NAMALWA (cell line): ENCODE results near the gene AGL.
A peak's percentile ranks its signal among the peaks of the same experiment; 100 is the strongest.
"Not testable (repeated sequence)": the region's sequence is repeated elsewhere in the genome, so short reads cannot be mapped to it uniquely, and the experiment has no call there.

Experiments used
- DNase-seq: peaks from one replicate; pipeline ENCODE4 v3.0.0-alpha.2; 2015; ENCODE audit warnings: low spot score

AGL gene

DNA sequence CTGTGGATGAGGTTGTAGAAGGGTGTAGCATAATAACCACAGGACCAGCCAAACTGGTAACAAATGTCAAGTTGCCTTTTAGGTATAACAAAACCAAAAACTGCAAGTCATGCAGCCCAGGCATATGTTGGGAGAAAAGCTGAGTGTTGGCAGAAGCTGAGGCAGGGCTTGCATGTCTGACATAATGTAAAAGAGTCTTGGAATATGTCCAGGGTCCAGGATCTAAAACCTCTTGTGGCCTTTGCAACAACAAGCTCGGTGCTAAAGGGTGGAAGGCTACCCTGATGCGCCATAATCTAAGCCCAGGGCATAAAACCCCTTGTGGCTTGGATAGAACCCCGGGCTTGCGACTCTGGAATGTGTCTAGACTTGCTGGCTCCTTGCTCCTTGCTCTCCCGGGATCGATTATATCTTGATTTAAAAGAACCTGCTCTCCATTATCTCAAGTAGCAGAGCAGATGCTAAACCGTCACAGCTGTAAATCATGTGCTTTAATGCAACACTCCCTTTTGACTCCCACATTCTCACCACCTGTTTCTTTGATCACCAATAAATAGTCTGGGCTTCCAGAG lies 93.1 kb downstream of the AGL start:
- DNase-seq = no peak

- no peak for DNase-seq
Measured at GRCh38 chr1:99944192-99944591, 94.0 kb downstream of the AGL start.

DNA sequence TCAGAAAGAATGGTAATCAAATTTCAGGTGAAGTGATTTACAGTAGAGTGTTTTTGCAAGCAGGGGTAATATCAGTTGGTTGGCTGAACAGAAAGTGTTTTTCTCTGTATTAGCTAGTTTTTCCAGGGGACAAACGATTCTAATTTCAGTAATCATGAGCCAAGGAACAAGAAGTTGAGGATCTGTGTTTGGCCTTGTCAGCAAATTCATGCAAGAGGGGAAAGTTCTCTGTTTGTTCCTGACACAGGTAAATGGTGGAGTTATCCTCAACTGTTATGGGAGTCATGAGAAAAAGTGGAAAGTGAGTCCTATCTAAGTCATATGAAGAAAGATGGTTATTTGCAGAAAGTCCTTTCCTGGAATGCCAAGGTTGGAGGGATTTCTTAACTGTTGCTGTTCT lies 95.0 kb downstream of the AGL start:
- DNase-seq = no peak

- no peak for DNase-seq
Measured at GRCh38 chr1:99950486-99950885, 100.3 kb downstream of the AGL start.

- DNase-seq = no peak
Measured at GRCh38 chr1:99952522-99952921, 102.4 kb downstream of the AGL start.

DNA sequence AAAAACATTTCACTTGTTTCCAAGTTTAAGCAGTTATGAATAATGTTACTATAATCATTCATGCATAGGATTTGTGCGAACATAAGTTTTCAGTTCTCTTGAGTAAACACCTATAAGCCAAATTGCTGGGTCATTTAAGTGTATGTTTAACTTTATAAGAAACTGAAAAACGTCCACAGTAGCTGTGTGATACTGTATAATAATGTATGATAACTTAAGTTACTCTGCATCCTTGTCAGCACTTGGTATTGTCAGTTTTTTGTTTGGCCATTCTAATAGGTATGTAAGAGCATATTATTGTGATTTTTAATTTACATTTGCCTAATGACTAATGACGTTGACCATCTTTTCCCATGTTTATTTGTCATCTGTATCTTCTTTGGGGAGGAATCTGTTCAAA lies 105.2 kb downstream of the AGL start:
- DNase-seq = no peak

DNA sequence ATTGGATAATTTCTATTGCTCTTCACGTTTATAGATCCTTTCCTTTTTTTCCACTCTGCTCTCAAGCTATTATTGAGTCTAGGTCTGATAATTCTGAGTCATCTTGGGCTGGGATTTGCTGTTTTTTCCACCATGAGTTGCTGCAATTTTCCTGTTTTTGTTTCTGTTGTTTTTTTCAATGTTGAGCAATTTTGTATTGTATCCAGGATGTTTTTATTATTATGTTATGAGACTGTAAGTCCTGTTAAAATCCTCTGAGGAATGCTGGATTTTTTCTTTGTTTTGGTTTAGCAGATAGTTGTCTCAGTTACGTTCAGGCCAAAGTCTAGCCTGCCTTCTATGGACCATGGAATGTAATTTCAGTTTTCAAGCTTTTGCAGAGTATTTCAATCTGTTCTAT lies 106.6 kb downstream of the AGL start:
- no peak for DNase-seq

- DNase-seq = no peak
Measured at GRCh38 chr1:99957818-99958217, 107.7 kb downstream of the AGL start.

DNA sequence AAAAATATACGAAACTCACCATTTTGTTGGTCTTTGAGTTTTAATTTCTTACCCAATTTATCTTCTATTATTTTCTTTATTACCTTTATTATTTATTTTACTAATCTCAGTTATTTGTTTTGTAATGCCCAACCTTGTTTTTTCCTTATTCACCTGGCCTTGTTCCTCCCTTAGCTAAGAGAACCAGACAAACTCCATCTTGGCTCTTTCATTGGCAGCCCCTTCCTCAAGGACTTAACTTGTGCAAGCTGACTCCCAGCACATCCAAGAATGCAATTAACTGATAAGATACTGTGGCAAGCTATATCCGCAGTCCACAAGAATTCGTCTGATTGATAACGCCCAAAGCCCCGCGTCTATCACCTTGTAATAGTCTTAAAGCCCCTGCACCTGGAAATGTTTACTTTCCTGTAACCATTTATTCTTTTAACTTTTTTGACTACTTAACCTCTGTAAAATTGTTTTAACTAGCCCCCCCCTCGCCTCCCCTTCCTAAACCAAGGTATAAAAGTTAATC lies 109.1 kb downstream of the AGL start:
- DNase-seq = not testable (repeated sequence)

DNA sequence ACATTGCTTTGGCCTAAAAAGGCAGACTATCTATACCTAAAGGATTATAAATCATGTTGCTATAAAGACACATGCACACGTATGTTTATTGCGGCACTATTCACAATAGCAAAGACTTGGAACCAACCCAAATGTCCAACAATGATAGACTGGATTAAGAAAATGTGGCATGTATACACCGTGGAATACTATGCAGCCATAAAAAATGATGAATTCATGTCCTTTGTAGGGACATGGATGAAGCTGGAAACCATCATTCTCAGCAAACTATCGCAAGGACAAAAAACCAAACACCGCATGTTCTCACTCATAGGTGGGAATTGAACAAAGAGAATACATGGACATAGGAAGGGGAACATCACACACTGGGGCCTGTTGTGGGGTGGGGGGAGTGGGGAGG lies 110.1 kb downstream of the AGL start:
- DNase-seq = not testable (repeated sequence)

DNA sequence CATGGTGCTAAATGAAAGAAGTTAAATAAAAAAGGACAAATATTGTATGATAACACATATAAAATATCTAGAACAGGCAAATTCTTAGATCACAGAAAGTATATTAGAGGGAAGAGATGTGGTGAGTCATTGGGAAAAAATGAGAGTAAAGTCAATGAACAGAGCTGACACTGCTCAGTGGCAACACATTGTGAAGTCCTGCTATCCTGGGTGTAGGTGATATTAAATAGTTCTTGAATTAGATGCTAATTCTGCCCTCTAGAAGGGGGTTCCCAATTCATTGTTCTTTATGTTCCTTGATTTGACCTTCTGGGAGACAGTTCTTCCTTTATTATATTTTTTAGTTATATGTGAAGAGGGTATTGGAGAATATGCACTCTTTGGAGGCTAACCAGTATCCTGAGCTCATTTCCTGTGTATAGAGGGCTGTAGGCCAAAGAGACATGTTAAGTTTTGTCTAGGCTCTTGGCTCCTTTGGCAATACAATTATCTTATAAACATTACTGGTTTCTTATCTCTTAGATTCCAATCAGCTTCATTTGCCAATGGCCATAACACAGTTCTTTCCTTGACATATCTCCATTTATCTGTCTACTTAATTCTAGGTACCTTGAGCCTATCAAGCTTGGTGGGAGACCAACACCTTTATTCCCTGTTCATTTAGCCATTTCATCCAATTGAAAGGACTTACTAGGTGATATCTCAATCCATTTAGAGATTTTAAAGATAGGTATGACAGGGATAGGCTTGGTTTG lies 113.1 kb downstream of the AGL start:
- no peak for DNase-seq

- DNase-seq = no peak
Measured at GRCh38 chr1:99964806-99965205, 114.6 kb downstream of the AGL start.

GRCh38 chr1:99965646-99966375 lies 115.7 kb downstream of the AGL start:
- DNase-seq = no peak

DNA sequence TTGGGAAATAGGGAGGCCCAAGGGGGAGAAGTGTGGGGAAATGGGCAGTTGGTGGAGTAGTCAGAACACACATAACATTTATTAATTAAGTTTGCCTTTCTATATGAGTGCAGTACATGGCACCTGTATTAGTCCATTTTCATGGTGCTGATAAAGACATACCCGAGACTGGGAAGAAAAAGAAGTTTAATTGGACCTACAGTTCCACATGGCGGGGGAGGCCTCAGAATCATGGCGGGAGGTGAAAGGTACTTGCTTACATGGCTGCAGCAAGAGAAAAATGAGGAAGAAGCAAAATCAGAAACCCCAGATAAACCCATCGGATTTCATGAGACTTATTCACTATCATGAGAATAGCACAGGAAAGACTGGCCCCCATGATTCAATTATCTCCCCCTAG lies 118.1 kb downstream of the AGL start:
- DNase-seq = no peak

GRCh38 chr1:99969260-99969728 lies 119.1 kb downstream of the AGL start:
- no peak for DNase-seq

DNA sequence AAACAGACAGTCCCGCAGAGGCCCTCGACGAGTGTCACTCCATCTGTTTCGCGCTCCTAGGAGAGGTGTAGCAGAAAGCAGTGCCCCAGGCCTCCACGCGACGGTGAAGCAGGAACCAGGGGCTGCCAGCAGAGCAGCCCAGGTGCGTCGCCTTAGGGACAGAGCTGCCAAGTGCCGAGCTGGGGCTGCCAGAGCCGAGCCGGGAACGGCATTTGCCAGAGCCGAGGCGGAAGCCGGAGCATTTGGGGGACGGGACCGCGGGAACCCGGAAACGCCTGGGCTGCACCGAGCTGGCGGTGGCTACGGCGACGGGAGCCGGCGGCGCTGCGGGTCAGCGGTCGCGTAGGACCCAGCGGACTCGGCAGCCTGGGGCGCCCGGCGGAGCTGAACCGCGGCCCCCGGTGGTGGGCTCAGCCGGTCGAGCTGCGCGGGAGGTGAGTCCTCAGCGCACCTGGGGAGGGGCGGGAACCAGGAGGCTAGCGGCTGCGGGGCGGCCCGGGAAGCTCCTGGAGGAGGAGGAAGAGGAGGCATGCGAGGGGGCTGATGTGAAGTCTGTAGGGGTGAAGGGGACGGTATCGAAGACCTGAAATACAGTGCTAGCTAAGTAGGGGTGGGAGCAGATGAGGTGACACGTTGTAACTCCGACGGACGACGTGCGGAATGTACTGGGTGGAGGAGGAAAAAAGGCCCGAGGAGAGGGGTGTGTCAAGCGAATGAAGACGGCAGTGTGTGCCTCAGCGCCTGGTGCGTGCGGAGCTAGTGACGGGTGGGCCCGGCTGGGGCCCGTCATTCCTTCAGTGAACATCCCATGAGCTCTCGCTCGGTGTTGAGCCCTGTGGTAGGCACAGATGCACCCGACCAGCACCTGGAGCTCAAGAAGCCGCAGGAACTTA lies 119.8 kb downstream of the AGL start, which contains the start of gene SLC35A3:
TSS of gene SLC35A3 (plus strand) at position 268 of the 893 bp plus-strand sequence. CDS start 23,559 bp downstream, outside the sequence.
- DNase-seq = peak; percentile 82

GRCh38 chr1:99970713-99971255 lies 120.6 kb downstream of the AGL start:
- DNase-seq = no peak

- not testable (repeated sequence) for DNase-seq
Measured at GRCh38 chr1:99972066-99972465, 121.9 kb downstream of the AGL start.
